NCI-H748 (cell line): Measurements from ENCODE around the gene BTBD16.
A peak's percentile ranks its signal among the peaks of the same experiment; 100 is the strongest.

ENCODE experiments used
- DNase-seq: peaks from one replicate; lab custom pipeline; 2025; ENCODE audit not compliant: unreplicated experiment; lab: John Stamatoyannopoulos, UW

BTBD16 gene

DNA sequence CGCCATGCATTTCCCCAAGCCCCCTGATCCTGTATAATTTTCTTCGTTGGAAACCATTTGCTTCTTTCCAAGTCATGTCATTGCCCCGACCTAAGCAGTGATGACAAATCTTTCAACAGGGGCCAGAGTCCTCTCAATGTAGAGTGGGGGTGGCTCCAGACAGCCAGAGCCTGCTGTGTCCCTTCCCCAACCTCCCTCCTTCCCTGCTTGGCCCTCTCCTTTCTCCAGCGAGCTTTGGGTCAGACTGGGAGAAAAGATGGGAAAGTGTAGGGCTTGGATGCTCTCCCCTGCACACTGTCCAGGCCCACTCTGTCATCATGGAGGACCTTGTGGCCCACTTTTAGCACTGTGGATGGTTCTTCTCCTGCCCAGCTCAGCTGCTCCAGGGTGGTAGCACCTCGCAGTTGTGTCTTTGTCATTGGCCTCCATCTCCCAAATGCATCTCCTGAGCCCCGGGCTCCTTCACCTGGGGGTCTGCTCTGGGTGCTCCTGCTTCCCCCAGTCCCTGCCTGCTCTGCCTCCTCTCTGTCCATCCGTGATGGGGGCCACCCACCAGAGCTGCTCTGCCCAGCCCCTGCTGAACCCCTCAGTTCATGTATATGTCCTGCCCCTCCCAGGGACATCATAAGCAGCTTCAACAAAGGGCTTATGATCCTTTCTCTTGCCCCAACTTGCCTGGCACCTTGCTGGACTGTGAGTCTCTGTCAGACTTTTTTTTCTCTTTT, 37.5 kb downstream of the BTBD16 start:
- no peak for DNase-seq

DNA sequence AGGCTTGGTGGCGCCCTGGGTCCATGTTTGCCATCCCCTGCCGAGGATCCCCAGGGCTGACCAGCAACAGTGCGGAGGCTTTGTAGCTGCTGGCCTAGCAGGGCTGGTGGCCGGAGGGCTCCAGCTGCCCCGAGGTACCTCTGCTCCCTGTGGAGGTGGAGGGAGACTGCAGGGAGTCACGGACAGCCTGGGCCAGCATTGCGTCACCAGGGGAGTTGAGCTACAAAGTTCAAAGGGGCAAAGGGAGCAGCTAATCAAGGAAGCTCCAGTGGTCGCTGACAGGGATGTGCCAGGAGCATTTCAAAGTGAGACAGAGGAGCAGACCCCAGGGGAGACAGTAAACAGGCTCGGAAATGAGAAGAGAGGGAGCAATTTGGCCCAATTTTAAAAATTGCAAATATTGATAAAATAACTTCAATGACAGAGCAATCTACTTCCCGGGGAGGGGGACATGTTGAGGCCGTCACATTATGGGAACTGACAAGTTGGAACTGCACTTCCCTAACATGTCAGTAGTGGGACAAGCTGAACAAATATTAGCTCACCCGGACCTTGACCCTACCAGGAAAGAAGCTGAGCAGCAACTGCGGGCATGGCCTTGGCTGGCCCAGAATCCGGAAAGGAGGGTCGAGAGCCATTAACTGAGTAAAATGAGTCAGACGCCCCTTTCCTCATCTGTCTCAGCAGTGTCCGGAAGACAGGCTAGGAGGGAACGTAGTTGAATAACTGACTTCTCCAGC, 39.4 kb downstream of the BTBD16 start:
- peak; percentile 29 for DNase-seq

DNA sequence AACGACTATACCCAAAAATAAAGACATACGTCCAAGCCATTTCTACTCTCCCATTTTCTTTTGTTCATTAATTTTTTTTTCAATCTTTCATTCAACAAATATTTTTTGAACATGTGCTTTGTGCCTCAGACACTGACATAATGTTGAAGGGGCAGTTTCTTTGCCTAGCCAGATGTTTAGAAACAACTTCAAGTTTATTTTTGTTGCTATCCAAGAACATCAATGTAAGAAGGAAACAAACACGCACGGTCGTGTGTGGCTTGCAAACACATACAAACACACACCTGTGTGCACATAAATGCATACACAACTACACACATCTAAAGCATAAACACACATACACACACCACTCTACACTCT, 39.9 kb downstream of the BTBD16 start:
- DNase-seq, result no peak

DNA sequence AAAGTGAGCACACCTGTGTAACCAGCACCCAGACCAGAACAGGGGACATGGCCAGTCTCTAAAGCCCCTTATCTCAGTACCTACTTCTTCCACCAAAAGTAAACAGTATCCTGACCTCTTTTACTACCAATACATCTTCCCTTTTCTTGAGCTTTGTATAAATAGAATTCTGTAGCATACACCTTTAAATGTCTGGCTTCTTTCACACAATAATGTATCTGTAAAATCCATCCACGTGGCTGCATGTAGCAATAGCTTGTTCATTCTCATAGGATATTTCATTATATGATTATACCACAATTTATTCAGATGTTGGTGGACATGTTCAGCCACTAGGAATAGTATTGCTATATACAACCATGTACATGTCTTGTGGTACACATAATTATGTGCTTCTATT, 40.6 kb downstream of the BTBD16 start:
- no peak for DNase-seq

DNA sequence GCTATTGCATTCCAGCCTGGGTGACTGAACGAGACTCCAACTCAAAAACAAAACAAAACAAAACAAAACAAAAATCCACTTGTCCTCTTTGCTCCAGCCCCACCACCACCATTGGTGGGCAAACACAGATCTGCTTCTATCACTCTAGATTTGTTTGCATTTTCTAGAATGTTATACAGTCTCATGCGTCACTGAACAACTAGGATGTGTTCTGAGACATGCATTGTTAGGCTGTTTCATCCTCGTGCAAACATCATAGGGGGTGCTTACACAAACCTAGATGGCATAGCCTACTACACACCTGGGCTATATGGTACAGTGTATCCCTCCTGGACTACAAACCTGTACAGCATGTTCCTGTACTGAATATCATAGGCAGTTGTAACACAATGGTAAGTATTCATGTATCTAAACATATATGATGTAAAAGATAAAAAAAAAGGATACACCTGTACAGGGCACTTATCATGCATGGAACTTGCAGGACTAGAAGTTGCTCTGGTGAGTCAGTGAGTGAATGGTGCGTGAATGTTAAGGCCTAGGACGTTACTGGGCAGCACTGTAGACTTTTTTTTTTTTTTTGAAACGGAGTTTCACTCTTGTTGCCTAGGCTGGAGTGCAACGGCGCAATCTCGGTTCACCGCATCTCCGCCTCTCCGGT, 45.3 kb downstream of the BTBD16 start:
- DNase-seq, result no peak

DNA sequence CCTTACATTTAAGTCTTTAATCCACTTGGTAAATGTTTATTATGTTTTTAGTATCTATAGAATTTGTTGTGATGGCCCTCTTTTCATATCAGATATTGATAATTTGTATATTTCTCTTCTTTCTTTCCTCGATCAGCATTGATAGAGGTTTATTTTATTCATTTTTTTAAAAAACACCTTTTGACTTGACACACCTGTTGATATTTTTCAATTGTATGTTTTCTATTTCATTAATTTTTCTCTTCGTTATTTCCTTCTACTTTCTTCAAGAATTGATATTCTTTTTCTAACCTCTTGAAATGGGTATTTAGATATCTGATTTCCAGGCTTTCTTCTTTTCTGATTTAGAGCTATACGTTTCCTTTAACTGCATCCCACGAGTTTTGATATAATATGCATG, 50.9 kb downstream of the BTBD16 start:
- no peak for DNase-seq

DNA sequence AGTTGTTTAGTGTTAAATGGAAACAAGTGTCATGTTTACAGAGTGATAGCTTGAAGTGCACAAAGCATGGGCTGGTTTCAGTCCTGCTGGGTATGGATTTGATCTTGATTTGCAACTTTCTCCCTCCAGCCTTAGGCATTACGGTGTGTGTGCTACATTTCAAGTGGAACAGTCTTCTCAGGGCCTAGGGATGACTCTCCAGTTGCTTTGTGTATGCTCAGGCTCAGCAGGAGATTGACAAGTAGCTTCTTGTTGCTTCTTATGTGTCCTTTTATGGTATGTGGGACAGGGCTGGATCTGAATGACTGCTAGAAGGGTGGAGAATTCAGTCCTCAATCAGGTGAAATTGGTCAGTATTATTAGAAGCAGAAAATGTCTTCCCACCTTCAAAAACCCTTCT, 52.1 kb downstream of the BTBD16 start:
- no peak for DNase-seq

DNA sequence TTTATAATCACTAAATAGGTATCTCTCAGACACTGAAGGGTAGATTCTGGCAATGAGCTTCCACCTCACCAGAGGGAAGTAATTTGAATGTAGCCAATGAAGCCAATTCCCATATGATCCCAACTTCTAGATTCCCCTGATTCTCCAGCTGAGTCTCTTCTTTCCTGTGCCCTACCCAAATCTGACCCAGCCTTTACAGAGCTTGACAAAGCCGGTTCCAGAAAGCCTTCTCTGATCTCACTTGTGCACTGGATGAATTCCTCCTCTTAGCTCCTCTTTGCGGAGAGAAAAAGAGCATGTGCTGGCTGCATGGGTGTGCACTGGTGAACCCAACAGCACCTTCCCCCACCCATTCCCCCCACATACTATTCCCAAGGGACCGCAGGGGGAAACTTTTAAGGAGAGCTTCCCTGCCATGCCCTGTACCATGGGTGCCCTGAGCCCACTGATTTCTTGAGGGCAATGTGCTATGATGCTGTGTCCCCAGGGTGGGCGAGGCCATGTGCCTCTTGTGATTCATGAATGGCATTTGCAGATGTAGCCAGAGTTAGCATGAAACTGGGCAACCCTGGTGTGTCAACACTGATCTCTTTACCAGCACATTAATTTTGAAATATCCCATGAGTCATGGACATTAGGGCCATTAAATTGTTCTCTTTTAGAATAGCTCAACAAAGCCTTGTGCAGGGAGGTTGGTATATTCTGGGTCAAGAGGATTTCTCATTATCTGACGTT, 53.0 kb downstream of the BTBD16 start:
- no peak for DNase-seq

DNA sequence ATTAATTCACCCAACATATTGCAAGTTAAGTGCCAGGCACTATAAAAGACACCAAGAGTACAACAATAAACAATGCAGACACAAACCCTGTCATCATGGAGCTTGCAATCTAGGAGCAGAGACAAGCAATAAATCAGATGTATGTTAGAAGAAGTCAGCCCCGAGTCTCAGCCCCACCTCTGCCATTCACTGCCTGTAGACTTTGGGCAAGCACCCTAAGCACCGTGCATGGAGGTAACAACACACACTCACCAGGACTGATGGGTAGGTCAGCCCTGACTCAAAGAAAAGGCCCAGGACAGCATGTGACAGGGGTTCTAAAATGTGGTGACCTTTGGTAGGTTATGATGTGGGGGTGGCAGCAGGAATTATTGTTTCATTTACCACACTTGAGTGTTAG, 54.1 kb downstream of the BTBD16 start:
- no peak for DNase-seq

DNA sequence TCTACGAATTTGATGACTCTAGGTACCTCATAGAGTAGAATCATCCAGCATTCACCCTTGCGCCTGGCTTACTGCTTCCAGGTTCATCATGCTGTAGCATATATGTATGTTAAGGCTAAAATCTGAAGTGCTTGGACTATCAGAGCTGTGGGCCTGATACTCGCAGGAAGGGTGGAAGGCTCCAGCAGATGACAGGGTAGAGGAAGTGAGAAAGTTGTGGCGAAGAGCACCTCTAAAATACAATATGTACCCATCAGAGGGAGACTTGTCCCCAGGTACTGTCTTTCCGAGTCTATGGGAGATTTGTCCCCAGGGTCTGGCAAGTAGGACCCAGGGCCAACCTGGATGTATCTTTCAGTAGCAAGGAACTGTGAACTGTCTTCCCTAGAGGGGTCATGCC, 55.3 kb downstream of the BTBD16 start:
- no peak for DNase-seq

DNA sequence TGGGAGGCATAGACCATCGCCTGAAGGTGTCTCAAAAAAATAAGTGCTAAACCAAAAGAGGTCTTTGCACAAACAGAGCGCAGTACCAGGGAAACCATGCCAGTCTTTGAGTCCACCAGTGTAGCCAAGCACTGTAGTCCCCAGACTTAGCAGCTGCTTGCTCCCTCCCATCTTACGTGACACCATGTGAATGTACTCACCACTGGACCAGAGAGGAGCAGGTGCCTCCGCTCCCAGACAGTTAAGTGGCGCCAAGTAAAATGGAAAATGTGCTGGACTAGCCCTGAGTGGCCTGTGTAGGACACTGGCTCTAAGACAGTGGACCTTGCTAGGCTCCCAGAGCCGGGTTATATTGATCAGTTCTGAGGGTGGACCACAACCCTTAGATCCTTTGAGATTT, 55.7 kb downstream of the BTBD16 start:
- no peak for DNase-seq

DNA sequence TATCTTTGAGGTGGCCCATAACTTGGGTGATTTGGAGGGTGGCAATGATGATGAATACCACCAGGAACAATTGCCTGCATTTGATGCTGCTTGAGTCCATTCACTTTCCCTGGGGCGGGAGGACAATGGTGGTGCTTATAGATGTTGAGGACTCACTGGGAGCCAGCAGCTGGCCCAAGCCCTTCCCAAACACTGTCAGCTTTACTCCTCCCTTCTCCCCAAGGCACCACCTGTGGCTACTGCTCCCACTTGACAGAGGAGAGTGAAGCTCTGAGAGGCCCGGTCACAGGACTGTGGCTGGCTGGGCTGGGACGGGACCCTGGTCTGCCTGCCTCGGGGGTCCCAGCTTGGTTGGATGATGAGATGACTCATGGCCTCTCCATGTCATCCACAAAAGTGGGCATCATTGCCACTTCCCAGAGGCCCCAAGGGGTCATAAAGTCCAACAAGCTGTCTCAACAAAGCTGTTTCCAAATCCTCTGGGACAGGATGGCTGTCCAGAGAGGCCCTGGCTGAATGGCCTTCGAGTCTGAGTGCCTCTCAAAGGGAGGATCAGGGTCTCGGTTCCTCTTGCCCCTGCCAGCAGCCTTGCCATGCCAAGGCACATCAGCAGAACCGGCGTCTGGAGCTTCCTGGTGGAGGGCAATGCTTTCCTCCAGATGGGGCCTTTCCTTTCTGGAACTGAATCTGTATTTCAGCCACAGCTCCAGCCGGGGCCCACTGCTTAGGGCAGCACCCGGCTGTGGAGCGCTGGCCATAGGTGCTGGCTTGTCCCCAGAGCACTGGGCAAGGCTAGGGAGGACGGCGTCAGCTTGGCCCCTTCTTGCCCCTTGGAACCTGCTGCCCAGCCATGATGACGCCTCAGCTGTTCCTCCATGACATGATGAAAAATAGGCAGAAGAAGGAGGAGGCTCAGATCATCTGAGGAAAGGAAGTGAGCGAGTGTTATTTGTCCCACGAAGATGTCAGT, 56.4 kb downstream of the BTBD16 start:
- no peak for DNase-seq

DNA sequence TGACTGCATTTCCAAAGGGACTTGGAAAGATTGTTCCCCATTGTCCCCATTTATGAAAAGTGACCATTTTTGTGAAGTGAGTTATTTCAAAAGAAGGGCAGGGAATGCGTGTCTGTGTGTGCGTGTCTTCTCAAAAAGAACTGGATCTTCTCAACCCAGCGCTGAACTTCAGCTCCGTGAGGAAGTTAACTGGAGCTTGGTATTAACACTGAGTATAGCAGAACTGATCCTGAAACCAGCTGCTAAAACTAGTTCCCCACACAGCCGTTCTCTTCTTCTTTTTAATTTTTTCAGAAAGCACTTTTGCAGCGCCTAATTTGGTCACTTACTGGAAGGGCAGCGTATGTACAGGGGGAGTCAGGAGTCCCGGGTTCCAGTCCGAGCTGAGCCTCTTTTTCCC, 57.6 kb downstream of the BTBD16 start:
- DNase-seq, result no peak

DNA sequence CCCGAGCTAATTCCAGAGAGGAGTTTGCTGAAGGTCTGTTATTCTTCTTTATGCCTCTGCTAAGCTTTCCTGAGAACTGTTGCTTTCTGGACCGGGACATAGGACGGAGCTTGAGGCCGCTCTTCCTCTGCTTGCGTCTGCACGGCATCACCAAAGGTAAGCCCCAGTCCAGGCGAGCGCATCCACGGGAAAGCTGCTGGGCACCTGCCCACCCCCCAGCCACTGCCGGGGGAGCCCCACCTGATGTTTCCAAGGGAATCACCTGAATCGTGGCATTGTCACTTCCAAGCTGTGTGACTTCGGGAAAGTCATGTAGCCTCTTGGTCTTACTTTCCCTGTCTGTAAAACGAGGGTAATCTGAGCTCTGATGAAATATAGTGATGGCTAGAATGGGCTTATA, 58.3 kb downstream of the BTBD16 start:
- no peak for DNase-seq

DNA sequence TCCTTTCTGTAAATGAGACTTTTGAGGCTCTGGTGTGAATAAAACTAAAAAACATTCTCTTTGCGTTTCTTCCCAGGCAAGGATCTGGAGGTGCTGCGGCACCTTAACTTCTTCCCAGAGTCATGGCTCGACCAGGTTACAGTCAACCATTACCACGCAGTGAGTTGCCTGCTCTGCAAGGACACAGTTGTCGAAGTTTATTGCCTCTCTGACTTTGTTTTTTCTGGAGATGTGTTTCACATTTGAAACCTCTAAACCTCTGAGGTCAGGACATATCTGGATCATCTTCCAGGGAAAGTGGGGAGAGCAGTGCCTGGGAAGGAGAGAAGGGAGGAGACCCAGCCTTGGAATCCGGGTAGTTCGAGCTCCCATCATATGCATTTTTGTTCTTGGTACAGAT, 60.0 kb downstream of the BTBD16 start:
- no peak for DNase-seq

DNA sequence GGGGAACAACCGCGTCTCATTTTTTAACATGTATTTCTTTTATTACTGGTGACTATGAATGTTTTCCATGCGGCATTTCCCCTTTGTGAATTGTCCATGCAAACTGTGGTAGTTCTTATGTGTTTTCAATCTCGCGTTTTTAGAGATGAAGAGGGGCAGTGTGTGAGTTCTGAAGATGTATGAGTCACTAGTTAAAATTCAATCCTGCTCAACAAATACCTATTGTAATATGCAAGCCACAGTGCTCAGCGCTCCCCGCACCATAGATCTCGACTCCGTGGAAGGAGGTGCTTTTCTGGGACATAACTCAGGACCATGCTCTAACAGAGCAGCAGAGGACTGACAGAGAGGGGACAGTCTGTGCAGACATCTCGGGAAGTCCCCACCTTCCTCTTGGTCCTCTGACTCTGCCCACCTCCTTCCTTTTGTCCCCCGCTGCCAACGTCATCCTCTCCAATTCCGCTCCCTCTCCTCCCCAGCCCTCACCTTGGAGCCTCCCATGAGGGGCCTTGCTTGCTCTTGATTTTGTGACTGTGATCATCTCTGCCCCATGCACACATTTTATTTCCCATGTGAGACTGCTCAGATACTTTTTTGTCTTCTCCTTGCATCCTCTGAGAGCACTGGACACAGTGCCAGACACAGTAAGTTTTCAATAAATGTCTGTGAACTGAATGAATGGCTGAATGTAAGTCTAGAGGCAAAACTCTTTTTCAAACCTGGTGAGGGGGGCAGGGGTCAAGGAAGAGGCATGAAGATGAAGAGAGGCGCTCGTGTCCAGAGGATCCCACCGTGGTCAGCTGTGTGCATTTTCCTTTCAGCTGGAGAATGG, 60.7 kb downstream of the BTBD16 start:
- no peak for DNase-seq

DNA sequence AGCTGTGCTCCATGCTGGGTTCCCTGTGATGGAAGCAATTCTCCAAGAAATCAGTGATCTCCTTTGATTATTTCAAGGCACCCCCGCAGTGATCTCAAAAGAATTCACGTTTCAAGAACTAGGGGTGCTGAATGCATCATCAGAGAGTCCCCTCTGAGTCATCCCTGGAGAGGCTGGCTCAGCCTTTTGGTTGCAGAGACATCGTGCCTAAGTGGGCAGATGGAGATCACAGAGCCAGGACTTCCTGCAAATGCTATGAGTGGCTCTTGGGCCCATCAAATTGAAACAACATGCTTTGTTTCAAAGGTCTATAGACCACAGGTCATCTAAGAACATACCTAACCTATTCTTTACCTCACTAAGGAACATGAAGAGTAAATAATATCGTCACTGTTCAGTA, 61.9 kb downstream of the BTBD16 start:
- no peak for DNase-seq

DNA sequence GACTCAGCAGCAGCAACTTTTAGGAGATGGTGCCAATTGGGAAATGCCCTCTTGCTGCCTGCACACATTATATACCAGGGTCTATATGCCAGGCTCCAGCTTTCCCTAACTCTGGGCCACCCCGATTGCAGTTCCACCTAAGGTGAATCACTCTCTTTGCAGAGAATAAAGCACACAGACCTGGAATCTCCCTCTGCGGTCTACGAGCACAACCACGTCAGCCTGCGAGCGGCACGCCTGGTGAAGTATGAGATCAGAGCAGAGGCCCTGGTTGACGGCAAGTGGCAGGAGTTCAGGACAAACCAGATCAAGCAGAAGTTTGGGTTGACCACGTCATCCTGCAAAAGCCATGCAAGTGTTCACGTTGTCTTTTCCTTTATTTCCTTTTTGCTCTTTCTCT, 65.2 kb downstream of the BTBD16 start:
- no peak for DNase-seq

DNA sequence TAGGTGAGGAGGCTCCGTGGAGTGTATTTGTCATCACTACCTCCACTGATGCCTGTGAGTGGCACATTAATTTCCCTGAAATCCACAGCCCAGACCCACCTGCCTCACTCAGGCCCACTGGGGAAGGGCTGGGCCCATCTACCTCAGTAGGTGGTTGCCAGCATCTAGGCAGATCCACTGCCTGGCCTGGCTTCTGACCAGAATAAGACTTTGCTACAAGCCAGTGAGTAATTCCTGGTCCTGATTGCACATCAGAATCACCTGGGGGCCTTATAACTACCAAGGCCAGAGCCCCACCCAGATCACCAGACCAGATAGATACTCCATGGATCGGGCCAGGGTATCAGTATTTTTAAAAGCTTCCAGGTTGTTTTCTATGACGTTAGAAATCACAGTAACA, 65.9 kb downstream of the BTBD16 start:
- DNase-seq, result no peak
